Endodermal cell (in vitro differentiated cells): ENCODE data around the gene FAM89B. TPM values are rescaled to one million over a fixed set of nuclear protein-coding genes. Genes with fewer than 3 reads are reported as not detected.

ENCODE experiments used
- DNase-seq: peaks from one replicate; pipeline ENCODE4 v3.0.0-alpha.2; 2017
- H3K27ac ChIP-seq: 2 replicates; pipeline ENCODE4 v1.5.1; 2013; ENCODE audit warnings: mild to moderate bottlenecking, low read depth, low read length, moderate library complexity
- H3K27me3 ChIP-seq: 2 replicates; pipeline ENCODE4 v1.6.1; 2013; ENCODE audit warnings: mild to moderate bottlenecking, low read length, moderate library complexity; ENCODE audit not compliant: insufficient read depth, control insufficient read depth, poor library complexity, severe bottlenecking
- H3K36me3 ChIP-seq: 2 replicates; pipeline ENCODE4 v1.7.0; 2013; ENCODE audit warnings: mild to moderate bottlenecking, low read length, moderate library complexity; ENCODE audit not compliant: control insufficient read depth, insufficient read depth
- H3K4me1 ChIP-seq: one replicate; pipeline ENCODE4 v1.7.0; 2013; ENCODE audit warnings: low read length; ENCODE audit not compliant: control insufficient read depth, insufficient read depth
- H3K4me3 ChIP-seq: 2 replicates; pipeline ENCODE4 v1.5.1; 2013; ENCODE audit warnings: mild to moderate bottlenecking, low read length, moderate library complexity
- H3K9ac ChIP-seq: 2 replicates; pipeline ENCODE4 v1.6.1; 2013; ENCODE audit warnings: mild to moderate bottlenecking, low read length, moderate library complexity; ENCODE audit not compliant: poor library complexity, severe bottlenecking; ENCODE audit errors: extremely low read depth
- H3K9me3 ChIP-seq: 2 replicates; pipeline ENCODE4 v1.6.1; 2013; ENCODE audit warnings: mild to moderate bottlenecking, low read length, moderate library complexity; ENCODE audit not compliant: control insufficient read depth
- H3K27ac Mint-ChIP-seq: 2 replicates; pipeline ENCODE4 v1.8.0; 2020; ENCODE audit warnings: mixed read lengths
- H3K27me3 Mint-ChIP-seq: 2 replicates; pipeline ENCODE4 v1.8.0; 2021; ENCODE audit warnings: mild to moderate bottlenecking, mixed read lengths; ENCODE audit not compliant: insufficient read depth
- H3K36me3 Mint-ChIP-seq: 2 replicates; pipeline ENCODE4 v1.8.0; 2020; ENCODE audit warnings: low read depth, mixed read lengths
- H3K4me1 Mint-ChIP-seq: 2 replicates; pipeline ENCODE4 v1.8.0; 2020; ENCODE audit warnings: mixed read lengths
- H3K4me3 Mint-ChIP-seq: 2 replicates; pipeline ENCODE4 v1.8.0; 2020; ENCODE audit warnings: mild to moderate bottlenecking, moderate library complexity, mixed read lengths
- H3K9me3 Mint-ChIP-seq: 2 replicates; pipeline ENCODE4 v1.8.0; 2020; ENCODE audit warnings: mild to moderate bottlenecking, mixed read lengths
- CTCF ChIP-seq: fragments of 200-600 bp; sonication (generic); conservative IDR thresholded peaks from 2 replicates; pipeline ENCODE4 v1.5.0; 2021; ENCODE audit warnings: antibody characterized with exemption, mild to moderate bottlenecking
- WGBS, 2 experiments: methylation state at CpG; one replicate each; pipeline versions ENCODE4 v1.1.5 to v1.1.7; 2013; ENCODE audit warnings: missing lambda C conversion rate in 2 of 2, mixed read lengths in 1 of 2; ENCODE audit not compliant: insufficient coverage in 1 of 2, insufficient read length in 1 of 2; 5-methylcytosine and 5-hydroxymethylcytosine counted together
- total RNA-seq, 2 donors: library from RNA; stranded (reverse); fragmentation: NEBNext Ultra II Directional in 1 of 2; extraction: Animal tissue kit (Norgen Biotek cat#: 25700) in 1 of 2; gene quantifications; 2 replicates in 1 of 2; 3 replicates in 1 of 2; pipeline ENCODE4 v1.2.1, GENCODE V29; 2021

The FAM89B gene
- total RNA-seq, 2 donors from 2014 or later = 23.3 to 24.9 TPM

DNA sequence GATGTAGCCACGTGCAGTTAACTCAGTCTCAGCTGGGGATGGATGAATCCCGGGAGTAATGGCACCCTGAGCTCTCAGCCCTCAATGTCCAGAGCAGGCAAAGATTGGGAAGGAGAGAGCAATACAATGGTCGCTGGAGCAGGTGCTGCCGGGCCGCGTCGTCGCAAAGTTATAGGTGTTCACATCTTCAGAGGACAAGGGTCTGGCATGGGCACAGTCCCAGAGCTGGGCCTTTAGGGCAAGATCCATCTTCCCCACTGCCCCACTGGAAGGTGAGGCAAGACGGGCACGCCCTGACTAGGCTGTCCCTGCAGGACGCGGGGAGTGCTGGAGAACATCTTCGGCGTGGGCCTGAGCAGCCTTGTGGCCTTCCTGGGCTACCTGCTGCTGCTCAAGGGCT is 50.8 kb downstream of the FAM89B start:
- no peaks in the 10 kb centered on the region for H3K27me3 Mint-ChIP-seq
- no peak overlapping the region for H3K27ac ChIP-seq
- H3K27me3 ChIP-seq = no peaks in the 10 kb centered on the region
- peaks cover 68% of the 10 kb centered on the region for H3K36me3 ChIP-seq
- no peaks in the 10 kb centered on the region for H3K9me3 ChIP-seq
- peaks cover 61% of the 10 kb centered on the region for H3K36me3 Mint-ChIP-seq
- no peak for DNase-seq
- no peaks in the 10 kb centered on the region for H3K9me3 Mint-ChIP-seq
- no peak overlapping the region for H3K27ac Mint-ChIP-seq
- 95 to 96% methylated on average over 10 to 14 of the region's 14 CpGs for WGBS, 2 experiments
- no peaks in the 10 kb centered on the region for H3K4me1 Mint-ChIP-seq
- H3K9ac ChIP-seq = no peak overlapping the region
- H3K4me1 ChIP-seq = no peaks in the 10 kb centered on the region
- no peak overlapping the region for H3K4me3 Mint-ChIP-seq
- no peak for TF ChIP-seq CTCF
- H3K4me3 ChIP-seq = no peak overlapping the region

Other genes starting within 250 kb of the FAM89B start
- gene DPF2, start 238.7 kb upstream of the FAM89B start, total RNA-seq = 10 to 100 TPM; 75.8 to 80.9 TPM
- 1 to 10 TPM in 1 of 2 donors, under 1 TPM in 1; 0.99 to 1.0 TPM for gene TIGD3, start 217.8 kb upstream of the FAM89B start, total RNA-seq
- gene SLC25A45, start 189.9 kb upstream of the FAM89B start, total RNA-seq = 1 to 10 TPM; 3.0 to 6.3 TPM
- gene FRMD8, start 185.9 kb upstream of the FAM89B start, total RNA-seq = 10 to 100 TPM; 27.4 to 29.6 TPM
- 10 to 100 TPM; 61.3 to 85.2 TPM for gene NEAT1, start 149.7 kb upstream of the FAM89B start, total RNA-seq
- 1,000 to 10,000 TPM; 5,233 to 6,894 TPM for gene MALAT1, start 73.5 kb upstream of the FAM89B start, total RNA-seq
- gene SCYL1, start 47.5 kb upstream of the FAM89B start, total RNA-seq = 10 to 100 TPM; 62.9 to 67.4 TPM
- gene LTBP3, start 14.2 kb upstream of the FAM89B start, total RNA-seq = 10 to 100 TPM; 19.7 to 24.2 TPM
- gene ZNRD2, start 2.1 kb upstream of the FAM89B start, total RNA-seq = 10 to 100 TPM; 32.8 to 36.5 TPM
- gene EHBP1L1, start 3.5 kb downstream of the FAM89B start, total RNA-seq = 1 to 10 TPM; 6.2 to 9.8 TPM
- 1 to 10 TPM in 1 of 2 donors, not detected in 1; 1.2 TPM for gene KCNK7, start 23.3 kb downstream of the FAM89B start, total RNA-seq
- 10 to 100 TPM; 62.8 to 65.0 TPM for gene MAP3K11, start 41.7 kb downstream of the FAM89B start, total RNA-seq
- gene PCNX3, start 43.2 kb downstream of the FAM89B start, total RNA-seq = 10 to 100 TPM; 48.1 to 57.3 TPM
- gene SIPA1, start 65.6 kb downstream of the FAM89B start, total RNA-seq = 10 to 100 TPM; 39.9 to 46.8 TPM
- 10 to 100 TPM; 40.2 to 41.1 TPM for gene RELA, start 90.4 kb downstream of the FAM89B start, total RNA-seq
- 10 to 100 TPM; 48.5 to 48.8 TPM for gene KAT5, start 139.7 kb downstream of the FAM89B start, total RNA-seq
- 10 to 100 TPM; 41.6 to 47.9 TPM for gene RNASEH2C, start 148.3 kb downstream of the FAM89B start, total RNA-seq
- 10 to 100 TPM; 17.8 to 29.9 TPM for gene AP5B1, start 208.4 kb downstream of the FAM89B start, total RNA-seq
- gene OVOL1, start 214.5 kb downstream of the FAM89B start, total RNA-seq = 1 to 10 TPM; 3.4 to 5.5 TPM